Sigmoid colon (tissue), 7 donors: ENCODE data around the gene TPST2. TPM values are rescaled to one million over a fixed set of nuclear protein-coding genes. Genes with fewer than 3 reads are reported as not detected.

Experiments used
- DNase-seq: peaks from one replicate; pipeline ENCODE4 v3.0.0-alpha.2; 2019
- H3K27ac ChIP-seq, 4 donors: fragments of 200-600 bp; sonication (generic); one replicate each; pipeline ENCODE4 v1.5.1; 2016 to 2019; ENCODE audit warnings: mild to moderate bottlenecking in 1 of 4
- H3K27me3 ChIP-seq, 3 donors: fragments of 200-600 bp; sonication (generic); one replicate each; pipeline ENCODE4 v1.5.1; 2019; ENCODE audit warnings: mild to moderate bottlenecking in 1 of 3
- H3K36me3 ChIP-seq, 4 donors: fragments of 200-600 bp; sonication (generic); one replicate each; pipeline ENCODE4 v1.5.1; 2016 to 2019
- H3K4me1 ChIP-seq, 4 donors: fragments of 200-600 bp; sonication (generic); one replicate each; pipeline ENCODE4 v1.5.1; 2017 to 2019
- H3K4me3 ChIP-seq, 4 donors: fragments of 200-600 bp; sonication (generic); one replicate each; pipeline ENCODE4 v1.5.1; 2017 to 2019; ENCODE audit warnings: mild to moderate bottlenecking in 2 of 4, moderate library complexity in 1 of 4
- H3K9me3 ChIP-seq, 4 donors: fragments of 200-600 bp in 3 of 4; sonication (generic) in 3 of 4; one replicate each; pipeline versions ENCODE4 v1.5.1 to v1.6.1; 2013 to 2019
- CTCF ChIP-seq, 4 experiments: fragments of 450-650 bp in 3 of 4; fragments of 200-600 bp in 1 of 4; IDR thresholded peaks; one replicate each; pipeline ENCODE4 v1.5.1; 2016 to 2019; ENCODE audit warnings: antibody characterized with exemption in 4 of 4, mild to moderate bottlenecking in 3 of 4, moderate library complexity in 2 of 4
- EP300 ChIP-seq, 4 donors: sonication (generic); formaldehyde crosslinking; IDR thresholded peaks; one replicate each; pipeline ENCODE4 v1.6.1; 2017; ENCODE audit warnings: antibody characterized with exemption in 4 of 4
- POLR2A ChIP-seq, 2 donors: fragments of 450-650 bp; IDR thresholded peaks; one replicate each; pipeline ENCODE4 v1.6.1; 2016; ENCODE audit warnings: antibody characterized with exemption in 2 of 2, mild to moderate bottlenecking in 2 of 2, moderate library complexity in 2 of 2
- POLR2AphosphoS5 ChIP-seq, 4 donors: sonication (generic); formaldehyde crosslinking; IDR thresholded peaks; one replicate each; pipeline ENCODE4 v1.6.1; 2017; ENCODE audit warnings: antibody characterized with exemption in 4 of 4
- WGBS, 2 donors: extraction: QIAGEN DNeasy Blood & Tissue Kit; methylation state at CpG; one replicate each; pipeline ENCODE4 v1.1.7; 2013; 5-methylcytosine and 5-hydroxymethylcytosine counted together
- intact Hi-C: fragments of 100-400 bp; cut with DNase I; formaldehyde crosslinking; loops from one replicate; pipeline ENCODE4 v1.15.1; 2023
- polyA plus RNA-seq, 3 donors: library from polyadenylated mRNA; stranded (reverse); fragments of 200-250 nt; gene quantifications; one replicate each; pipeline ENCODE4 v1.2.3, GENCODE V29; 2013
- total RNA-seq, 4 donors: library from RNA; depleted of rRNA; stranded (reverse); fragments of >200 nt; gene quantifications; one replicate each; pipeline ENCODE4 v1.1.0, GENCODE V29; 2016
- donor health status: healthy with polysubstance abuse.
- donor health status: Bipolar disorder and iron deficiency.
- donor health status: healthy.

The TPST2 gene
- total and polyA plus RNA-seq, 7 donors = 5.1 to 24.3 (median 15.9) TPM

- peaks cover 0 to 28% (median 5%) of the 10 kb centered on the region in 4 donors for H3K36me3 ChIP-seq
- DNase-seq = no peak
- intact Hi-C loops = no loop called here
- H3K4me1 ChIP-seq = peaks cover 0 to 63% (median 57%) of the 10 kb centered on the region in 4 donors
- 60 to 74% methylated on average over 6 of the region's 6 CpGs for WGBS, 2 donors
- TF ChIP-seq POLR2AphosphoS5 (IDR thresholded peaks at IDR 0.05) = no peak
- no peak for TF ChIP-seq POLR2A (IDR thresholded peaks at IDR 0.05)
- no peak for TF ChIP-seq CTCF (IDR thresholded peaks at IDR 0.05)
- TF ChIP-seq EP300 (IDR thresholded peaks at IDR 0.05) = no peak
- no peaks in the 10 kb centered on the region for H3K9me3 ChIP-seq
- H3K4me3 ChIP-seq = no peak overlapping the region
- no peak overlapping the region for H3K27ac ChIP-seq
- H3K27me3 ChIP-seq = no peaks in the 10 kb centered on the region
Observed at GRCh38 chr22:26481112-26481693, 108.7 kb downstream of the TPST2 start.

GRCh38 chr22:26480611-26480932 lies 109.4 kb downstream of the TPST2 start:
- Histone ChIP-seq H3K27ac (peak overlapping the region in 1 of 4 donors; percentile 45), H3K36me3 (peaks cover 0 to 34% (median 8%) of the 10 kb centered on the region in 4 donors), H3K4me1 (peaks cover 0 to 62% (median 56%) of the 10 kb centered on the region in 4 donors), H3K4me3 (no peak overlapping the region), H3K27me3 (no peaks in the 10 kb centered on the region), H3K9me3 (no peaks in the 10 kb centered on the region)
- 59 to 67% methylated on average over 2 of the region's 2 CpGs for WGBS, 2 donors
- TF ChIP-seq CTCF (IDR thresholded peaks at IDR 0.05) (no peak), POLR2A (IDR thresholded peaks at IDR 0.05) (no peak), EP300 (IDR thresholded peaks at IDR 0.05) (no peak), POLR2AphosphoS5 (IDR thresholded peaks at IDR 0.05) (no peak)
- DNase-seq = no peak
- intact Hi-C loops = no loop called here

- Histone ChIP-seq H3K4me1 (peaks cover 0 to 56% (median 52%) of the 10 kb centered on the region in 4 donors), H3K36me3 (peaks cover 0 to 40% (median 10%) of the 10 kb centered on the region in 4 donors), H3K27ac (peak overlapping the region in 1 of 4 donors; percentile 45), H3K9me3 (no peaks in the 10 kb centered on the region), H3K4me3 (peak overlapping the region in 2 of 4 donors; percentile 14 to 17), H3K27me3 (no peaks in the 10 kb centered on the region)
- intact Hi-C loops = no loop called here
- TF ChIP-seq CTCF (IDR thresholded peaks at IDR 0.05) = no peak
- TF ChIP-seq POLR2AphosphoS5 (IDR thresholded peaks at IDR 0.05) = peak in 1 of 4 donors; percentile 20
- DNase-seq = no peak
- WGBS, 2 donors = 15 to 51% methylated on average over 12 of the region's 12 CpGs
Observed at GRCh38 chr22:26479792-26480610, 109.9 kb downstream of the TPST2 start.

GRCh38 chr22:26479043-26479791 lies 110.7 kb downstream of the TPST2 start:
- Histone ChIP-seq H3K9me3 (no peaks in the 10 kb centered on the region), H3K36me3 (peaks cover 0 to 47% (median 10%) of the 10 kb centered on the region in 4 donors), H3K4me3 (peak overlapping the region in 2 of 4 donors; percentile 14 to 17), H3K4me1 (peaks cover 0 to 49% (median 45%) of the 10 kb centered on the region in 4 donors), H3K27me3 (no peaks in the 10 kb centered on the region), H3K27ac (peak overlapping the region in 1 of 4 donors; percentile 45)
- TF ChIP-seq POLR2AphosphoS5 (IDR thresholded peaks at IDR 0.05) = no peak
- TF ChIP-seq CTCF (IDR thresholded peaks at IDR 0.05) = no peak
- TF ChIP-seq EP300 (IDR thresholded peaks at IDR 0.05) = no peak
- TF ChIP-seq POLR2A (IDR thresholded peaks at IDR 0.05) = no peak
- no peak for DNase-seq
- 15 to 27% methylated on average over 12 of the region's 12 CpGs for WGBS, 2 donors
- intact Hi-C loops = no loop called here
